Raji (cell line): ENCODE measurements around the gene SNX2.

ENCODE experiments used
- POLR2A ChIP-seq: IDR thresholded peaks from 2 replicates; pipeline ENCODE4 v1.6.1; 2011; ENCODE audit warnings: low read depth, low read length, control low read depth; ENCODE audit not compliant: insufficient read depth

The SNX2 gene

DNA sequence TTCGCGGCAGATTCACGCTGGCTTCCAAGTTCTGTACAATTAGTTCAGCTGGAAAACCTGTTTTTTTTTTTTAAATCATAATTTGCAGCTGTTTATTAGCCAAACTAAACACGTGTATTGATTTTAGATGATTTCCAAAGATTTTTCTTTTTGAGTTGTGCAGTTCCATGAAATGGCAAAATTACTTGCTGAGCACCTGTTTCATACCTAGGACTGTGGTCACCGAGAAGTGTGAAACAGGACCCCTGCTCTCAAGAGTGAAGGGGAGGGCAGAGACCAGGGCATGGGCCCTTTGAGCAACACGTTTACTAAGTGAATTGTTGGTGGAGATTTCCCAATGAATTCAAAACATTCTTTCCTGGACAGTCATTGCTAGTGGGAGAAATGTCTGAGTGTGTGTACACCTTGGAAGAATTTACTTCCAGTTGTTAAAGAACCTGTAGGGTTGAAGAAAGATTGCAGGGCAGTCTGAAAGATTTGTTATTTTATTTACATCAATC lies 71.2 kb downstream of the SNX2 start:
- TF ChIP-seq POLR2A = no peak

DNA sequence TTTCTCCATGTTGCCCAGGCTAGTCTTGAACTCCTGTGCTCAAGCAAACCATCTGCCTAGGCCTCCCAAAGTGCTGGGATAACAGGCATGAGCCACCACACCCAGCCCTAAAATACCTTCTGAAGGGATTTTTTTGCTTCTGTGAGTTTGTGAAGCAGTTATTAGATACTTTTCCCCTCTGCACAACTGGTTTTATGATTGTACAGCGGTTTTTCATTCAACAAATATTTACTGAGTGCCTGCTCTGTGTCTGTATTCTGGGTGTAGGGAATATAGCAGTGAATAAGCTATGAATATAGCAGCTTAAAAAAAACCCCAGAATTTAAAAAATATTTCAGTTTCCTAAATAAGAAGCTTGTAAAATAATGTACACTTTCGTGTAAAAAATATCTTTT lies 72.8 kb downstream of the SNX2 start:
- TF ChIP-seq POLR2A = no peak

DNA sequence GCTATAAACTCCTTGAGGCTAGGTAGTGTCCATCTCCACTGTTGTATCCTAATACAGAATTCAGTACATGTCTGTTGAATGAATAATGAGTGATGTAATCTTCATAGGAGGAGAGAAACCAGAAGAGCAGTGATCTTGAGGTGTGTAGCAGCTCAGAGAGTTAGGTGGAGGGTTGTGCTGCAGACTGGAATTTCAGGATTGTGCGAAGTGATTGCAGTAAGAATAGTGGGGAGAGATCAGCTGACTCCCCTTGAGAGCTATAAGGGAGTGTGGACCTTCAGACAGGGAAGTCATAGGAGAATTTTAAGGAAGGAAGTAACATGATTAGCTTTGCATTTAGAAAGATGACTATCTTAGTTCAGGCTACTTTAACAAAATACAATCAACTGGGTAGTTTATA lies 74.9 kb downstream of the SNX2 start:
- no peak for TF ChIP-seq POLR2A

DNA sequence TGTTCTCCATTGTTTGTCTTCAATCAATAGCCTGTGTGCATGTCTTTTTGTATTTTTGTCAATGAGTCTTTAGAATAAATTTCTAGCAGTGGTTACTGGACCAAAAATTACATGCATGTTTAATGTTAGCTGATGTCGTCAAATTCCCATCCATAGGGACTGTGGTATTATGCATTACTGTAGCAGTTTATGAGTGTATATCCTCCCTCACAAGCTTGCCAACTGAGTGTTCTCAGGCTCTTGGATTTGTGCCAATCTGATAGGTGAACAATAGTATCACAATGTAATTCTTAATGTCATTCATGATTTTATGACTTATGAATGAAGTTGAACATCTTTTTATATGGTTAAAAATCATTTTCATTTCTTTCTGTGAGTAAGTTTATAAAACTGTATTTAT lies 83.6 kb downstream of the SNX2 start:
- TF ChIP-seq POLR2A = no peak

DNA sequence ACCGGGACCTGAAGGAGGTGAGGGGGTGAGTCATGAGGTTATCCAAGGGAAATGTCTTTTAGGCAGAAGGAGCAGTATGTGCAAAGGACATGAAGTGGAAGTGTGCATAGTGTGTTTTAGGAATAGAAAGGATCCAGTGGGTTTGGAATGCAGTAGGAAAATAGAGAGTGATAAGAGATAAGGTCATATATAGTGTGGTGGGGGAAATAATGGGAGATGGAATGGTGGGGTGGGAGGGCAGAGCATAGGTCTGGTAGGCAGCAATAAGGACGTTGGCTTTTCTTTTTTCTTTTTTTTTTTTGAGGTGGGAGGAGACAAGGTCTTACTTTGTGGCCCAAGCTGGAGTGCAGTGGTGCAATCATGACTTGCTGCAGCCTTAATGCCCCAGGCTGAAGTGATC lies 88.4 kb downstream of the SNX2 start:
- TF ChIP-seq POLR2A = no peak

DNA sequence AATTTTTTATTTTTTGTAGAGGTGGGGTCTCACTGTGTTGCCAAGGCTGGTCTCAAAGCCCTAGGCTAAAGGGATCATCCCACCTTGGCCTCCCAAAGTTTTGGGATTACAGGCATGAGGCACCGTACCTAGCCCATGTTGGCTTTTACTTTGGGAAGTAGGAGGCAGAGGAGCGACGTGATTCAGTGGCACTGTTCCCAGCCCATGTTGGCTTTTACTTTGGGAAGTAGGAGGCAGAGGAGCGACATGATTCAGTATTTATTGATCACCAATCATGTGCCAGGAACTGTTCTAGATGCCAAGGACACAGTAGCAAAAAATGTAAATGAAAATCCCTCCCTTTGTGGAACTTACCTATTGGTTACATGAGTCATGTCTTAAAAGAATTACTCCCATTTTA lies 88.8 kb downstream of the SNX2 start:
- TF ChIP-seq POLR2A = no peak

DNA sequence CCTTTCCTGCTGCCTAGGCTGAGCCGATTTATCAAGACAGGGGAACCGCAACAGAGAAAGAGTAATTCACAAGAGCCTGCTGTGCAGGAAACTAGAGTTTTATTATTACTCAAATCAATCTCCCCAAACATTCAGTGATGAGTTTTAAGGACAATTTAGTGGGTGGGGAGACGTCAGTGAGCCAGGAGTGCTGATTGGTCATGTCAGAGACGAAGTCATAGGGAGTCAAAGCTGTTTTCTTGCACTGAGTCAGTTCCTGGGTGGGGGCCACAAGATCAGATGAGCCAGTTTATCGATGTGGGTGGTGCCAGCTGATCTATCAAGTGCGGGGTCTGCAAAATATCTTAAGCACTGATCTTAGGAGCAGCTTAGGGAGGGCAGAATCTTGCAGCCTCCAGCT lies 89.5 kb downstream of the SNX2 start:
- no peak for TF ChIP-seq POLR2A

DNA sequence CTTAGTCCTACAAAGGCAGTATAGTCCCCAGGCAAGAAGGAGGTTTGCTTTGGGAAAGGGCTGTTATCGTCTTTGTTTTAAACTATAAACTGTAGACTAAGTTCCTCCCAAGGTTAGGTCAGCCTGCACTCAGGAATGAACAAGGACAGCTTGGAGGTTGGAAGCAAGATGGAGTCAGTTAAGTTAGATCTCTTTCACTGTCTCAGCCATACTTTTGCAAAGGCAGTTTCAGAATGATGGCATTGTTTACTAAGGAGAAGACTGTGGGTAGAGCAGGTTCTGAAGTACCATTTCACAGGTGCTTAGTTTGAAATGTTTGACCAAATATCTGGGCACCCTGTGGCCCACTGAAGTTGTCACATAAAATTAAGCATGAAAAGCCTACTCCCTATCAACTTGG lies 90.0 kb downstream of the SNX2 start:
- TF ChIP-seq POLR2A = no peak

DNA sequence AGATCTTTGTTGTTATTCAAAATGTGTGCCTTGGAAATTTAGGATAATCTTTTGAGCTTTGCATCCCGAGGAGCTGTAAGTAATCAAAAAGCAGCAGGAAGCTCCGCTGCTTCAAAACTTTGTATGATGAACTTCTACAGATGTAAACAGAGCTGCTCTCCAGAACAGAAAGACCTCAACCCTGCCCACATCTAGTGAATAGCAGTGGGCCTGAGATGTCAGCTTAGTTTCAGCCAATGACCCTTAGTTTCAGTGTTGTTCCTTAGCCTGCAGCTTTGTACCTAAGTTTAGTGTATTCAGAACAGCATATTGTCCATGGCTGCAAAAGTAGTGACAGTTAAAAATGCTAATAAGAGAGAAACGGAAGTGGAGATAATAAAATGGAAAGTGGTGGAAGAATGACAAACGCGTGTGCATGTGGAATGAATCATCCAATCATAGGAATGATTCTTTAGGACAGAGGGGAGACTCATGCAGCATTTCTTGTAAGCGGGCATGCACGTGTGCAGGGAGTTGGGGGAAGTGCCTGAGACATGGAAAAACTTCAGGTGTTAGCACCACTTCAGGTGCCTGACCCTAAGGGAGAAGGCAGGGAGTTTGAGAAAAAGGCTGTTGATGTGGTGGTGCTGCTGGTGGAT lies 95.5 kb downstream of the SNX2 start:
- TF ChIP-seq POLR2A = no peak

DNA sequence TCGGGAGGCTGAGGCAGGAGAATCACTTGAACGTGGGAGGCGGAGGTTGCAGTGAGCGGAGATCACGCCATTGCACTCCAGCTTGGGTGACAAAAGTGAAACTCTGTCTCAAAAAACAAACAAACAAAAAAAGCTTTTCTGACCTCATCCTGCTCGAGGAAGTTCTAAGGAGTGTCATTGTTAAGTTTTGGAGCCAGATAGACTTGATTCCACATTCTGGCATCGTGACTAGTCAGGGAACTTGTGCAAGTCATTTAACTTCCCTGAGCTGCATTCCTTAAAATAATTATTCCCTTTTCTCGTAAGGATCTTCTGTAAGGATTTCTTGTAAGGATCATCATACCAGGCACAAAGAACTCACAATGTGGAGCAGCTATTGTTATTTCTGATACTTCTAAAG lies 96.8 kb downstream of the SNX2 start:
- TF ChIP-seq POLR2A = no peak

DNA sequence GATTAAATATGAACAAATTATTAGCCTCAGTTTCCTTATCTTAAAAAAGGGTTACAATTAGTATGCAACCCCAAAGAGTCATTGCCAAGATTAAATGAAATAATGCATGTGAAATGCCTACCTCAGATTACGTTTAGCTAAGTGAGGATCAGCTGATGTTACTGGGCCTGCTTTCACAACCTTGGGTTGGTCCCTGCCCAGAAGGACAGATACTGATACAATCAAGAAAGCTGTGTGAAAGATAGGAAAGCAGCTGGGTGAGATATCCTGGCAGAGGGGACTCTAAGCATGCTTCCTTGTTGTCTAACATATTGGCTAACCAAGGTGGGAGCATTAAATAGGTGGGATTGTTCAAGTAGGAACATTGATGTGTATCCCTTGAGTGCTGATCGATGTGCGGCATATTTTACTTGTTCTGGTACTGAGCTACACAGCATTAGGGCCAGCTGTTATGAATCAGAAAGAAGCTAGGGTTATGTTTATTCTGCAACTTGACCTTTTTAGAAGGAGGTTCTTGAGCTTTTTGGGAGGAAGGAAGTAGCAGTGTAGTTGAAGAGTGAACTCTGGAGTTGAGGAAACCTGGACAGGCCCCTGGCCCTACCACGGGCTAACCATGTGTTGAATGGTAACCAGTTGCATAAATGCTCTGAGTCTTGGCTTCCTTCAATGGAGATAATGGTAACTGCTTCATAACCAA lies 99.4 kb downstream of the SNX2 start:
- no peak for TF ChIP-seq POLR2A

DNA sequence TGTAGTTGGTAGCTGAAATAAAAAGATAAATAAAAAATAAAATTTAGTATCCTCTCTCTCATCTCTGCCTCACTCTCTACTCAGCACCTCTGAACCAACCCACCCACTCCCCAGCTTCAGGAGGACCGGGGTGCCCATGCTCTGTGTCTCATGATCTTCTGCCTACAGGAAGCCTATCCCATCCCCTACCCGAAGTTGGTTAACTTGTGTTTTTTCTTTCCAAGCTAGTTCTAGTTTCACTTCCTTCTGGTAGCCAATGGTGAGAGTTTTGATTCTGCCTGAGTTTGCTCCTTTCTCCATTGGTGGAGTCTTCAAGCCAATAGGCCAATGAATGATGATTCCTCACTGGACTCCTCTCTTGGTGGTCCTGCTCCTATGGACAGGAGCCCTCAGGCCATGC lies 102.6 kb downstream of the SNX2 start:
- no peak for TF ChIP-seq POLR2A

DNA sequence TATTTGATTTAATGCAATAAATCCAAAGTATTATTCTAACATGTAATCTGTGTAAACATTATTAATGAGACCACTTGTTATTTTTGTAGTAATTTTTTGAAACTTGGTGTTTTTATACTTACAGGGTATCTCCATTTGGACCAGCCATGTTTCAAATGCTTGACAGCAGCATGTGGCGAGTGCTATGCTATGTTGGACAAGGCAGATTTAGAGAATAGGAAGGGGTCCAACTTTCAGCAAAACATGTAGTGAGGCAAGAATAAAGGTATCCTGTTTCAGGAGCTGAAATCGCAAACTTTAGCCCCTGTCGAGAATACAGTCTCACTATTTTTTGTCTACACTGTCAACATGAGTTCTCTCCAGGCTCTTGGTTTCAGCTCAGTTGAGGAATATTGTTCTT lies 104.2 kb downstream of the SNX2 start:
- TF ChIP-seq POLR2A = no peak
